Upper lobe of left lung (tissue), 4 donors: ENCODE results near the gene MT1M.
A peak's percentile ranks its signal among the peaks of the same experiment; 100 is the strongest.

ENCODE experiments used
- EP300 ChIP-seq, 4 donors: sonication (generic); formaldehyde crosslinking; IDR thresholded peaks; one replicate each; pipeline ENCODE4 v1.5.1; 2017; ENCODE audit warnings: antibody characterized with exemption in 4 of 4, control low read depth in 2 of 4
- POLR2A ChIP-seq, 4 donors: fragments of 450-650 bp; IDR thresholded peaks; one replicate each; pipeline ENCODE4 v1.5.1; 2016 to 2017; ENCODE audit warnings: antibody characterized with exemption in 4 of 4, mild to moderate bottlenecking in 2 of 4
- TF ChIP-seq, protein P1 (sequence below), 6 experiments: fragments of 450-650 bp in 4 of 6; fragments of 200-600 bp in 2 of 6; sonication (generic) in 2 of 6; IDR thresholded peaks; one replicate each; pipeline ENCODE4 v1.5.1; 2016 to 2019; ENCODE audit warnings: antibody characterized with exemption in 6 of 6

- TF ChIP-seq POLR2A (IDR thresholded peaks at IDR 0.05), result no peak
- TF ChIP-seq EP300 (IDR thresholded peaks at IDR 0.05), result no peak
- TF ChIP-seq, protein P1, sequence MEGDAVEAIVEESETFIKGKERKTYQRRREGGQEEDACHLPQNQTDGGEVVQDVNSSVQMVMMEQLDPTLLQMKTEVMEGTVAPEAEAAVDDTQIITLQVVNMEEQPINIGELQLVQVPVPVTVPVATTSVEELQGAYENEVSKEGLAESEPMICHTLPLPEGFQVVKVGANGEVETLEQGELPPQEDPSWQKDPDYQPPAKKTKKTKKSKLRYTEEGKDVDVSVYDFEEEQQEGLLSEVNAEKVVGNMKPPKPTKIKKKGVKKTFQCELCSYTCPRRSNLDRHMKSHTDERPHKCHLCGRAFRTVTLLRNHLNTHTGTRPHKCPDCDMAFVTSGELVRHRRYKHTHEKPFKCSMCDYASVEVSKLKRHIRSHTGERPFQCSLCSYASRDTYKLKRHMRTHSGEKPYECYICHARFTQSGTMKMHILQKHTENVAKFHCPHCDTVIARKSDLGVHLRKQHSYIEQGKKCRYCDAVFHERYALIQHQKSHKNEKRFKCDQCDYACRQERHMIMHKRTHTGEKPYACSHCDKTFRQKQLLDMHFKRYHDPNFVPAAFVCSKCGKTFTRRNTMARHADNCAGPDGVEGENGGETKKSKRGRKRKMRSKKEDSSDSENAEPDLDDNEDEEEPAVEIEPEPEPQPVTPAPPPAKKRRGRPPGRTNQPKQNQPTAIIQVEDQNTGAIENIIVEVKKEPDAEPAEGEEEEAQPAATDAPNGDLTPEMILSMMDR (IDR thresholded peaks at IDR 0.05), result peak in 1 of 6 experiments; percentile 3
Measured at GRCh38 chr16:56643833-56644232, 11.4 kb downstream of the MT1M start.
